Hematopoietic multipotent progenitor cell treated with erythropoietin and hydrocortisone succinate and interleukin-3 and kit ligand, for 6 days (in vitro differentiated cells): ENCODE results near the gene CBLB.

ENCODE experiments used
- DNase-seq: peaks from one replicate; pipeline ENCODE4 v3.0.0-alpha.2; 2015

The CBLB gene

DNA sequence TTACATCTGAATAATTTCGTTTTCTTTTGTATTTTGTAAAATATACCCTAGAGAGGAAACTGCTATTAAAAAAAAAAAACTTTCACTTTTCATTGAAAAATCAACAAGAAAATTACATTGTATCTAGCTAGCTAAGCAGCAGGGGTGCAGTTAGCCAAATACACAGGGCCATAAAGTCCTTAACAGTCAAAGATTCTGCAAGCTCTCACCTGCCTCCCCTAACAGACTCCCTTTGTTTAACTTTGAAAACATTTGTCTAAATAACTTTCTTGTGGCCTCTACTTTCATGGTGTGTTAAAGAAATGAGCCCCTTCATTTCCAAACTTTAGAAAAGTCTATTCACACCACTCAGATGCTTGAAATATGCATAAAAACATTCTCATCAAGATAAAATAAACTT lies 23.3 kb downstream of the CBLB start:
- DNase-seq: no peak

DNA sequence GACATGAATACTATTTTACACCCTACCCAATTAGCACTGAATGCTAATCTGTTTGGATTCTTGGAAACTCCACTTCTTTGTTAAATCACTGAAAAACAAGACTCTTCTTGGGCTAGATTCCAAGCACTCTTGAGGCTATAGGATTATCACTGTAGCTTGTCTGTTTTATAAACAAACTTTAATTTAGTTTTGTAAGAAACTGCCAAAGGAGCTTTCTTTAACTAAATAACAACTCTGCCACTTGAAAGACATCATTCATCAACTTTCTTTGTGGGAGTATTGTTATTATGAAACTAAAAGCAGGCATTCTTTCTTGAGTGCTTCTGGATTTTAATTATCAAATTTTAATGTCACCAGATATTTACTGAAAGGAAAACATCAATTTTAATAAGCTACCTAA lies 24.1 kb downstream of the CBLB start:
- DNase-seq: no peak

DNA sequence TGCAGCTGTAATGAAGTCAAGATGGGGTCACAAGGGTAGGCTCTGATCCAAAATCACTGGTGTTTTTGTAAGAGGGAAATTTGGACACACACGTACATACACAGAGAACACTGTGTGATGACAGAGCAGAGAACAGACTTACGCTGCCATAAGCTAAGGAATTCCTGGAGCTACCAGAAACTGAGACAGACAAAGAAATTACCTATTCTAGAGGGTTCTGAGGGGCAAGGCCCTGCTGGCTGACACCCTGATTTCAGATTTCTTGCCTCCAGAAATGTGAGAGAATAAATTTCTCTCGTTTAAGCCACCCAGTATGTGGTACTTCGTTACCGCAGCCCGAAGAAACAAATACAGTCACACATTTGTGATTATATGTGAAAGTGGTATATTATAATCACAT lies 24.8 kb downstream of the CBLB start:
- no peak for DNase-seq

DNA sequence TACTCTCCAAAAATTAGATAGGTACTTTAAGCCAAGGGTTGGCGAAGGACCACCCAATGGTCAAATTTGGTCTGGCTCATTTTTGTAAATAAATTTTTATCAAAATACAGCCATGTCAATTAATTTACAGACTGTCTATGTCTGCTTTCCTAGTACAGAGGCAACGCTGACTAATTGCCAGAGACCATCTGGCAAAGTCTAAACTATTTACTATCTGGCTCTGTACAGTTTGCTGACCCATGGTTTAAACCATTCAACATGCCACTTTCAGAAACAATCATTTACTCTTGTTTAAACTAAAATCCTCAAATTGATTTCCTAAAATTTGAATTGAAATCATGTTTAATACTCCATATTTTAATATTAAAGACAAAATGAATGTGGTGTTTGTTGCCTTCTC lies 25.9 kb downstream of the CBLB start:
- no peak for DNase-seq

DNA sequence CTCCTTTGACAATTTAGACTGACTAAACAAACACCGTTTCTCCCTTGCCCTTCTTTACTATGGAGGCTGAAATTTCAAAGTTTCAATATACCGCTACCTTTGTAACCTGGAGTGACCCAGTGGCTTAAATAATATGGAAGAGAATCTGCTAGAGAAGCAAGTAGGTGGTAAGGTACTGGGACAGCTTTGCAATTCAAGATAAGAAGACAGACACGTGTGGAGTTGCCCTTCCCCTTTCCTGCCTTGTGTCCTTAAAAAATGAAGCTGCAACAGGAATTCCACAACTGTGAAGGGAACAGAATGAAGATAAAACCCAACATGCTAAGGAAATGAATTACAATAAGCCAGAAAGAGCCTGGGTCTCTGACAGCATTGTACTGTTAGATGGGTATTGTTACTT lies 26.4 kb downstream of the CBLB start:
- no peak for DNase-seq

DNA sequence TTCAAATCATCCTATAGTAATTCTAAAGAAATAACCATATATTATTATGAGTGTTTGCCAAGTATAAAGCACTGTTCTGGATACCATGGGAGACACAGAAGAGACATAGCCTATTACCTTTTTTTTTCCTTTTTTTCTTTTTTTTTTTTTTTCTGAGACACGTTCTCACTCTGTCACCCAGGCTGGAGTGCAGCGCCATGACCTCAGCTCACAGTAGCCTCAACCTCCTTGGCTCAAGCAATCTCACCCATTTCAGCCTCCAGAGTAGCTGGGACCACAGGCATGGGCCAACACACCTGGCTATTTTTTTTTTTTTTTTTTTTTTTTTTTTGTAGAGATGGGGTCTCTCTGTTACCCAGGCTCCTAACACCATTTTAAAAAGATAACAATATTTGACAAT lies 30.9 kb downstream of the CBLB start:
- DNase-seq: no peak

DNA sequence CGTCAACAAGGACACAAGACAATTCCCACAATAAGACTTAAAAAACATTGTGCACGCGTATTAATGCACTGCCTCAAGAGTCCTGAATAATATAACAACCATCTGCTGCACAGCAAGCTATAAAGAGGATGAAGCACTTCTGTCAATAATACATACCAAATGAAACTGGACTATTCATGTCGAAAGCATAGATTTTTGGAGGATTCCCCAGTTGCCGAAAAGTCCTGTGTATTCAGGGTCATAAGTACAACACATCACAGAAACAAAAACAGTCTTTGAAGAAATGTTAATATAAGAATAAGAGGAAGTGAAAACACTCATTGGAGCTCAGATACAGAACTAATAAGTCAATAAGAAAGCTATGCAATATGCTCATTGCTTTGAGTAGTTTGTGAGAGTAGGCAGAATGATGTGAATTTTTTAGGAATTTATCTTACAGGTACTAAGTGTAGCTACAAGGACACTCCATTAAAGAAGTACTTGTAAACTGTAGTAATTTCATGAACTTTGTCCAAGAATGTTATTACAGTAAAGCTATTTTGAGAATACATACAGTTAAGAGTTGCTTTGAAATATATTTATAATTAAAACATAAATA lies 31.6 kb downstream of the CBLB start:
- no peak for DNase-seq

DNA sequence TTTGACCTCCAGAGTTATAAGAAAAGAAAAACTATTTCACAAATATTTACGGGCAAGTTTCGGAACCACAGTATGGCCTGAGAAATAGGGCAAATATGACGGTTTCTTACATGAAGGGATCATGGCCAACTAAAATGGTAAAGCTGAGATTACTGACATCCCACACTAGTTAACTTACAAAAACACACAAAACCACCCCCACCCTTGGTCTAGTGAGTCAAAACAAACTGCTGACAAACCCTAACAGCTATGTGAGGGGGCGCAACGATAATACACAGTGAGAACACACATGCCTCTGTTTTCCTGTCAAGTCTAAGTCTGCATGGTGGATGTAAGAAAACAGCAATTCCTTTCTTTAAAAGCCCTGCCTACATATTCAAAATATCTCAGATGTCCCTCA lies 32.3 kb downstream of the CBLB start:
- DNase-seq: no peak

DNA sequence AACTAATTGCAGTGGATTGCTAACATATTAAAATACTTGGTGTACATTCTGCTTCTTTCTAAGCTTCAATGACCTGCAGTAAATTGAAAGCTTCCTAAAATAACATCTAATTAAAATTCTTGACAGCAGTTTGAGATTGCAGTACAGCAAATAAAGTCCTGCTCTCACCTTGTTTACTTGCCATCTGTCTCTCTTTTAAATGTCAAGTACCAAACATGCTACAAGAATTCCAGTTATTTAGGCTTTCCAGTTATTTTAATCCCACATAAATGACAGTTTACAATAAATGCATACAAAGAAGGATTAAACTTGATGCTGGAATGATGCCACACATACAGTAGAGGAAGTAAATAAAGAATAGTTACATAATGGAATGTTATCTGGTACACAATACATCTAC lies 33.2 kb downstream of the CBLB start:
- DNase-seq: no peak

DNA sequence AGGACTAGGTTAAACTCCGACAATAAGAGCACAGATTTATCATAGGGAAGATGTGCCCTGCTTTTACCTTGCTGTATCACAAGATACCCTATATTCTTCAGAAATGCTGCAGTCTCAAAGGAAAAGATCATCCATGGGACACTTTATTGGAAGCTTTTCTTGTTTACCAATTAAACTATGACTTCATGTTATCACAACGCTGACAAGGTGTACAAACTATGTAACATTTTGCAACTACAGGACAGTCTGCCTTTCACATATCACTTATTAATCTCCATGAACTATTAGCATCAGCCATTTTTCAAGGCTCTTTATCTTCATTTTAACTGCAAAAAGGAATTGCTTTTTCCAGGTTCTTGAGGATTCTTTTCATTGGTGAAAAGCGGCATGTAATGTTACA lies 34.0 kb downstream of the CBLB start:
- DNase-seq: no peak

DNA sequence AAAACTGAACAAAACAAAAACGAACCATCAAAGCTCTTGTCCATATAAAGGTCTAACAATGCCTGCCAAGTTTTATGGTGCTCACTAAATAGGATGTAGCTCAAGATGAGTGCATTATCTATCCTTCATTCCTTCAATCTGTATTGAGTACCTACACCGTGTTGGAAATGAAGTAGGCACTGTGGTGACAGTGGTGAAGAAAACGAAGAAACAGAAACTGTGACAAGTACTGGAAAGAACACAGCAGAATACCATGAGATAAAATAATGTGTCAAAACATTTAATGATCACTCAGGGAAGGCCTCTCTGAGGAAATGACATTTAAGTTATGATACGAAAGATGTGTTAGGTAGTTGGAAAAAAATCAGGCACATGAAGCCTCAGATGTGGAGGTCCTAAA lies 36.2 kb downstream of the CBLB start:
- no peak for DNase-seq

DNA sequence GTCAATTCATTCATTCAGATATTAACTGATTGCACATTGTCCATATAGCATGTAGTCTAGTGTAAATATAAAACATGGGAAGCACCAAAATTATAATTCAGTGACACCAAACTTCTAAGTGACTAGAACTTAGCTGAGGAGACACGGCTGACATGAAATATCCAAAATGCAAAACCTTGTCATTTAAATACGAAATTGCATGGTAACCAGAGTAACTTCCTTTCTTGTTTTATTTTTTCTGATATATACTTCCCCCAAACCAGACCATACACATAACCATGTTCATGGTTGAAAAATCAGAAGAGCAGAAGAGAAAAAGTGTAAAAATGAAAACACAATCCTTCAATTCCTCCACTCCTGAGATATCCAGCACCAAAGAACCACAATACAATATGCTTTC lies 38.0 kb downstream of the CBLB start:
- no peak for DNase-seq

DNA sequence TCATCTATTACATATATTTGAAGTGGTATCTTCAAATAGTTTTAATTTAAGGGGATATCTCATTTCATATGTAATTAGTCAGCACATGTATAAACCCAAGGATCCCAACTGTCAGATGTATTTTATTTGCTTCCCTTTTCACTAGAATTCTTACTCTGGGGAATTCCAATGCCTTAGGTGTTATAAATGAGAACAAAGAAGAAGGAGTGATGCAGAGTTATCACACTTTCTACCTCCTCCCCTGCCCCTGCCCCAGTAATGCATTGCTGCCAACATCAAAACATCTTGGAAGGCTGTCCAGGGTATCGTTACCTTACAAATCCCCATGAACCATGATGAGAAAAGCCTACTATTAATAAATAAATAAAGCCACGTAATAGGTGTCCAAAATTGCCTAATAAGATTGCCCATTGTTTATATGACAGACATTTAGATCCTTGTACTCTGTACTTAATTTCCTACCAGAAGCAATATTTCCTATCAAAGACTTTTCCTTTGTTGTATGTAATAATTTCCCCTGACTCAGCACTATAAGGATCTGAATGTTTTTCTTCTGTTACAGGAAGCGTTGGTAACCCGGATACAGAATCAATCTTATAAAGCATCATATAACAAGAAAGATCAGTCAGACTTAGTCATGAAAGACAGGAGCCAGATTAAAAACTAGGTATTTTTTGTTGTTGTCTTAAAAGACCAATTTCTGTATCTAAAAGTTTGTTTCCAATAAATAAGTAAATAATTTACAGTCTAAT lies 38.8 kb downstream of the CBLB start:
- no peak for DNase-seq

DNA sequence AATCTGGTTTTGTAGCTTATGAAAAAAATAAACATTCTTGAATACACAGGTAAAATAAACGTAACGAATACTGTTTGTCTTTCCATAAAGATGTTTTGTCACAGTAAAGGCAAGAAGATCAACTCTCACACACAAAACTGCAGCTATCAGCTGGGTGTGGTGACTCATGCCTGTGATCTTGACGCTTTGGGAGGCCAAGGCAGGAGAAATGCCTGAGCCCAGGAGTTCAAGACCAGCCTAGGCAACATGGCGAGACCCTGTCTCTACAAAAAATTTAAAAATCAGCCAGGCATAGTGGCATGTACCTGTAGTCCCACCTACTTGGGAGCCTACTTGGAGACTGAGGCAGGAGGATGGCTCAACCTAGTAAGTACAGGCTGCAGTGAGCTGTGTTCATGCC lies 39.6 kb downstream of the CBLB start:
- DNase-seq: no peak

DNA sequence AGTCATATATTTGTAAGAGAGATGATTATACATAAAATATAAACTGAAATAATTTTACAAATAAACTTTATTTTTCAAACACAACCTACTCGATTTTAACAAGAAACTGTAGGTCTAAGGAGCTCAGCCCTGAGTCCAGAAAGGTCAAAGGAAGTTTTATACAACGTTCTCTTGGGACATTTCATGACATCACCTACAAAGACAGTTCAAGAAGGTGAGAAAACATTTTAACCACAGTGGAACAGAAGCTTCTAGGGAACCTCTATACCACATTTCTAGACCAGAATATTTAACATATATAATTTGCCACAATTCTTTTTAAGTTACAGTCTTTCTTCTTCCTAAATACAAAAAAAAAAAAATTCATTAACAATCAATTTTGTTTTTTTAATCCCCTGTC lies 40.1 kb downstream of the CBLB start:
- DNase-seq: no peak

DNA sequence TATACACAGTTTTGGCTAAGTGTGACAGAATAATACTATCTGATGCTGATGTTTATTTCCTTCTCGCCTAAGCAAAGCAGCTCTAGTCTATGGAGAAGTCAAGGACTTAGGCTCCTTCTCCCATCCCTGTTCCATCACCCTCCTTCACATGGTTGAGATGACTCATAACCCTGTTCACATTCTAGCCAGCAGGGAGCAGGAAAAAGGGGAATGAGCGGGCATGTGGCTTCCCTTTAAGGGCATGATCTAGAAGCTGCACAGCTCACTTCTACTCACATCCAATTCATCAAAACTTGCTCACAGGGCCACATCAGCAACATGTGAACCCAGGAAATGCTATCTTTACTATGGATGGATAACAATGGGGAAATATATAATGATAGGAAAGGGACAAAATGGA lies 40.9 kb downstream of the CBLB start:
- no peak for DNase-seq

DNA sequence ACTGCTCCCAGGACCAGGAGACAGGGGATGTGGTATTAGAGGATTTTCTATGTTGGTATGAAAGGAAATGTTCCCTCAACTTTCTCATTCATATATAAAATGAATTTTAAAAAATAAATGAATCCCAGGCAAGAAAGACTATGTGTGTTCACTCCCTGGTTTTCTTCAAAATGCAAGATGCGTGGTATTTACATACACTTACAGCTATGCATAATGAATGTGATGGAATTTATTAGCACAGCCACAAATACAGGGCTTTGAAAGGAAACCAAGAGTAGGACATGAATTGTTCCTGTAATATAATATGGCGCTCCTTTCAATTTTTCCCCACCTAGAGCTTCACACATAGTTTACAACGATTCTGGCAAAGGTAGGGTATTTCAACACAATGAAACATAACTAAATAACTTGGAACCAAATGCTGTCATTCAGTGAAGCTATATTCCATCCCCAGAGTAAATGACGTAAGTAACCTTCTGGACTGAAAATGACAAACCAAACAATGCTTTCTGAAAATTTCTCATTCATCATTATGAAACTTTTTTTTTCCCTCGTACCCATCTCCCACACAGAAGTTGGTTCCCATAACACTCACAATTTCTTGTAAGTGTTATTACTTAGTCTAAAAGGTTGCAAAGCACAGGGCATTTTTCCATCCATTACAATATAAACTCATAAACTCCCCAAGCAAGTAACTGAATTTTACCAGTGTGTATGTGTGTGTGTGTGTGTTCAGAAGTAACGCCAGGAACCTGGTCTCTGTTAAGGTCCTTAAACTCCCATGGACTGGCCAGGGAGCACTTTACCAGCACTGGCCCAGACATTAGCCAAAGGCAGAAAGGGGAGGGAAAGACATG lies 41.8 kb downstream of the CBLB start:
- no peak for DNase-seq

DNA sequence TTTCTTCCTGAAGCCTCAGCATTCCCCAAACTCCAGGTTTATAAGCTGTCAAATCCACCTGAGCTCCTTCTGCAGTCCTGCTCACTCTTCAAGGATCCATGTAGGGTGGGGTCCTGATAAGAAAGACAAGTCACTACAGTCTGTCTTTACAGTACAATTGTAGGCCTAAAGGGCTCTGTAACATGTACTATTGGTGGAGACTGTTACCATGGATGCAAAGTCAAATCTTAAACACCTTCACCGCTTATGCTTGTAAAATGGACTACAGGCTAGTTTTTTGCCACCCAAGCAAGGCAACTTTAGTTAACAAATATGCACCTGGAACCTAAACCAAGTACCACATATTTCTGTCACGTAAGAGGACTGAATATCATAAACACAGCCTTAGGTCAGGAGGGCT lies 44.7 kb downstream of the CBLB start:
- no peak for DNase-seq

DNA sequence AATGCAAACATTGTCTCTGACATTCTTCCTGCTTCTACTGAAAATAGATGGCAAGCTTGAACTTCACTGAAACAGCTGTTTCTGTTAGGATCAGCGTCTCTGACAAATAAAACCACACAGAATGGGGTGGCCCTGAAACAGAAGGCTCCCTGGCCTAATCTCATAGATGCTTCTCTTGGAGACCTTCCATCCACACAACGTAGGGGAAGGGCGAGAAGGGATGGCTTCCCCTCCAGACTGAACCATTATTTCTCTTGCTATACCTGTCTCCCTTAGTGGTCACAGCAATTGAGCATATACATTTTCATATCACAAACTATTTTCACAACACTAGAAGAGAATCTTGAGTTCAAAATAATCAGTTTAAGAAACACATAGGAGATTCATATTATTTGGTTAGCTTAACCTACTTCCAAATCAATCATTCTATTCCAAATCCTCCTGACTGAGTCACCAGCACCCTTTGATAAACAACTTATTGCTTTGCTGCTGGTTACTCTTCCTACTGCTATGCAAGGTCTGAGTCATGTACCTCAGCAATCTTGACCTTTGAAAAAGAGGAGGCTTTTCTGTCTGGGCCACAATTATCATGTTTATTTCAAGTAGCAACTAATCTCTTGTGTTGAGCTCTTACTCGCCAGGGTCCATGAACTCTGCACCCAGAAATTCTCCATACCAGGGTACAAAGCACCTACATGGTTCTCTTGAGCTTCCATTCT lies 45.5 kb downstream of the CBLB start:
- no peak for DNase-seq

DNA sequence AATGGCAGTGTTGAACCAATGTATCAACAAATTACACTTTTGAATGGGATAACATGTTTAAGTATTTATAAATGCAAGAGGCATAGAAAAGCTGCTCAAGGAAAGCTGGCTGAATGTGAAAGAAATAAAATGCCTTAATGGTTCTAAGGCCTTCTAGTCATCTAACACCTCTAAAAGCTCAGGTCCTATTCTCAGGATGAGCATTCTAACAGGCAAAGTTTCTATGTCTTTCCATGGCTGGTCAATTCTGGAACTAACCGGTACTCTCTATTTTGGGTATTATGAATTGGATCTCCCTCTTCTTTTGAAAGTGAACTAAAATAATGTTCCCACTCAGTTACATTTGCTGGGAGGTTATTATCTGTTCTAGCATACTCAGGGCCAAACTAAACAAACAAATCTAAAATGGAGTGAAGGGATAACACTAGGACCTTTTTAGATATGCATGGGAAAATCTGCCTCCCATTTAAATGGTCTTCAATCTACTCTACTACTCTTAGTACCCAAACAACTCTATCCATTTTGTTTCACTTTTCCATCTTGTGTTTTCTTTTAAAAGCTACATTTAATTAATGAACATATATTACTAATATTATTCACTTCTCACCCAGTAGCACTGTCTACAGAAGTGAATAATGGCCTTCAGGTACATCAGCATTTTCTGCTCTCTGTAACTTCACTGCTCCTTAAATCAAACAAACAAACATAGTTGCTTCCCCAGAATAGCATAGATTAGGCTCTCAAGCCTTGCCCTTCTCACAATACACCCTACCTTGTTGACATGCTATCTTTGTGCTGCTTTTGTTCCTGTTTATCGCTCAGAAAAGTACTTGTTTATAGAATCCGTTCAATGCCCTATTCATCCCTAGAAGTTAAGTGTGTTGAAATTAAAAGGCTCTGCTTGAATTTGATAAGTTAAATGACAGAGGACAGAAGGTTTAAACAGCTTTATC lies 46.4 kb downstream of the CBLB start:
- no peak for DNase-seq

DNA sequence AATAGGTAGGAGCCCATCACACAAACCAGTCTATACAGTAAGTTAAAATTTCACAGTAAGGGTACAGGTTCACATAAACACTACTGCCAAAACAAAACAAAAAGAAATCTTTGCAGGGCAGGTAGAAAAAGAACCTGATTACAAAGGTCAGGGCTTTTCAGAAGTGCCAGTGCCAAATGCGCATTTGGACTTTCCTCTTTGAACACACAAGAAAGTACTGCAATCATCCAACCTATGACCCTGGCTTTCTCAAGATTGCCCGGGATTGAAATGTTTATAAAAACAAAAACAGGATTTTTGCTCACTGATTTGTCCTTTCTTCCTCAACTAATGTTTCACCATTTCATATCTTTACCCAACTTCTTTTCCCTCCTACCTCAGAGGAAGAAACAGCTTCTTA lies 47.4 kb downstream of the CBLB start:
- DNase-seq: no peak

DNA sequence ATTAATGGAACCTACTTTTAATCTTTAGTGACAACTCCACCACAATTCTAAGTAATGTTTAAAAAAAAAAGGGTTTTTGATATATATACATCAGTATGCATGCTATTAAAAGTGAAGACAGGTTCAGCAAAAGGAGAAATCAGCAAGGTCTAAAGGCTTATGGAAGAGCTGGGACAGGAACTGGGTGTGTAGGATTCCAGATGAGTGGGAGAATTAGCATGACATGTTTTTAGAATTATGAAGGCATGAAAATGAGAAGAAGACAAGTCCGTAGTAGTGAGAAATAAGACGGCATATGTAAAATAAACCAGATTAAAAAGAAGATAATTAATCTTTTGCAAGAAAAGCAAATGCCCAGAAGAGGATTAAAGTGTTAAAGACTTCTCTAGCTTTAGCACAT lies 52.0 kb downstream of the CBLB start:
- no peak for DNase-seq
